GM18868 (cell line): ENCODE results near the gene PDIA5.
A peak's percentile ranks its signal among the peaks of the same experiment; 100 is the strongest.

Source experiments
- ATAC-seq: cut with Tn5 transposase; IDR thresholded peaks from one replicate; pipeline ENCODE4 v1.9.1; 2021; ENCODE audit warnings: mild to moderate bottlenecking, moderate library complexity; ENCODE audit not compliant: unreplicated experiment

PDIA5 gene

GRCh38 chr3:123070510-123070909, 3.7 kb downstream of the PDIA5 start:
- ATAC-seq, result no peak

- ATAC-seq, result no peak
Observed at GRCh38 chr3:123071146-123071545, 4.3 kb downstream of the PDIA5 start.

- no peak for ATAC-seq
Observed at GRCh38 chr3:123071581-123071980, 4.8 kb downstream of the PDIA5 start.

GRCh38 chr3:123072152-123072551, 5.3 kb downstream of the PDIA5 start:
- ATAC-seq, result no peak

- ATAC-seq, result no peak
Observed at GRCh38 chr3:123072564-123072963, 5.7 kb downstream of the PDIA5 start.

GRCh38 chr3:123075359-123075758, 8.5 kb downstream of the PDIA5 start:
- ATAC-seq, result no peak

- no peak for ATAC-seq
Observed at GRCh38 chr3:123076112-123076495, 9.3 kb downstream of the PDIA5 start.

- no peak for ATAC-seq
Observed at GRCh38 chr3:123076496-123077418, 9.9 kb downstream of the PDIA5 start.

GRCh38 chr3:123078101-123078500, 11.3 kb downstream of the PDIA5 start:
- ATAC-seq, result no peak

GRCh38 chr3:123080864-123081562, 14.2 kb downstream of the PDIA5 start:
- ATAC-seq, result no peak

- ATAC-seq, result peak; percentile 21
Observed at GRCh38 chr3:123081718-123082369, 15.0 kb downstream of the PDIA5 start.

GRCh38 chr3:123082370-123083065, 15.7 kb downstream of the PDIA5 start:
- ATAC-seq, result peak; percentile 79

- ATAC-seq, result no peak
Observed at GRCh38 chr3:123083383-123084124, 16.7 kb downstream of the PDIA5 start.

GRCh38 chr3:123084192-123084591, 17.4 kb downstream of the PDIA5 start:
- ATAC-seq, result no peak

GRCh38 chr3:123084738-123085237, 18.0 kb downstream of the PDIA5 start:
- no peak for ATAC-seq

GRCh38 chr3:123085293-123085931, 18.6 kb downstream of the PDIA5 start:
- ATAC-seq, result no peak

GRCh38 chr3:123085932-123086627, 19.3 kb downstream of the PDIA5 start:
- no peak for ATAC-seq

GRCh38 chr3:123088387-123088786, 21.6 kb downstream of the PDIA5 start:
- no peak for ATAC-seq
